Measurements from ENCODE around the gene KIF18B.

Gene KIF18B

DNA sequence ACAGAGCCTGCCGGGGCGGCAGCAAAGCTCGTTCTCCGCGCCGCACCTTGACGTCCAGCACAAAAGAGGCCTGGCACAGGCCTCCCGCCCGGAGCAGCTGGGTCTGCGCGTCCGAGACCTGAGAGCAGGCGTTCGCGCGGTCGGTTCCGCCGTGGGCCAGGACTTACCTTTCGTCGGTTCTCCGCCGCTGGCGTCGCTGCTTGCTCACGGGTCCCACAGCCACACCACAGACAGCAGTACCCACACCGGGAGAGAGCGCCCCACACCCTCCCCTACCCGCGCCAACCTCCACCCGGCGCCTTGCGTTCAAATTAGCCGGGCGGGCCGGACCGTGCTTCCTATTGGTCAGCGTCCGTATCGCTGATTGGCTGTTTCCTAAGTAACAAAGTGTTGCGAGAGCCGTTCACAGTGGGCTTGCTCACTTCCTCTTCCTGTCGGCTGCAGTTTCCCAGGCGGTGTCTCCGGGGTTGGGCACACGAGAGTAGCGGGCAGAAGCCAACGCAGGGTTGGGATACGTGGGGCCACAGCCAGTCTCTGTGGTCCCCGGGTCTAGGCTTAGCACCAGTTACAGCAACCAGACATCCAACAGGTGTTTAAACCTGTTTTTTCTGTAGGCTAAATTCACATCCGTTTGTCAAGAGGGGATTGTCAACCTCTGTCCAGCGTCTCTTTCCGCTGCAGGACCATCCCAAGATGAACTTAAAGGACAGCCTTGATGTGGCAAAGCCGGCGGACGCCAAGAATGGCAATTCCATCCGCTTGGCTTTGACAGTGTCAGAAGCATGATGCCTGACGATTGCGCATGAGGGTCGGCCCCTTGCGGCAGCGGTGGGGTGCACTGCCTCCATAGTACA, at the start of gene KIF18B:
Gene KIF18B (minus strand): TSS at position 313 of the 854 bp plus-strand sequence. CDS start 11,429 bp downstream, outside the sequence.
- H3K4me3 Mint-ChIP-seq: peak within 1 kb of the TSS; percentile 93 to 96
- DNase-seq: peak; percentile 87 to 93

GRCh38 chr17:44996304-44996703, 48.7 kb upstream of the KIF18B start:
- no peak overlapping the region for H3K27ac Mint-ChIP-seq

More for the DNA sequence above, at the start of gene KIF18B:
- Mint-ChIP-seq H3K9me3 (no peaks in the 10 kb centered on the region), H3K27me3 (no peaks in the 10 kb centered on the region), H3K27ac (peak within 1 kb of the TSS; percentile 96 to 97), H3K4me1 (peaks cover 8% of the 10 kb centered on the region)
- peak; percentile 97 for ATAC-seq

GRCh38 chr17:44995436-44996001, 47.9 kb upstream of the KIF18B start:
- DNase-seq (no peak), ATAC-seq (no peak)
- H3K27ac Mint-ChIP-seq: no peak overlapping the region
- no peaks in the 10 kb centered on the region for H3K4me1 Mint-ChIP-seq
- peaks cover 35% of the 10 kb centered on the region for H3K27me3 Mint-ChIP-seq
- H3K4me3 Mint-ChIP-seq: no peak overlapping the region
- H3K9me3 Mint-ChIP-seq: no peaks in the 10 kb centered on the region

More at GRCh38 chr17:44996304-44996703, 48.7 kb upstream of the KIF18B start:
- Mint-ChIP-seq H3K9me3 (no peaks in the 10 kb centered on the region), H3K4me1 (no peaks in the 10 kb centered on the region), H3K27me3 (peaks cover 33% of the 10 kb centered on the region), H3K4me3 (no peak overlapping the region)
- ATAC-seq: no peak
- DNase-seq: no peak

GRCh38 chr17:44992242-44992939, 44.8 kb upstream of the KIF18B start:
- ATAC-seq: no peak
- Mint-ChIP-seq H3K9me3 (no peaks in the 10 kb centered on the region), H3K27ac (no peak overlapping the region), H3K4me1 (peaks cover 14% of the 10 kb centered on the region), H3K4me3 (no peak overlapping the region), H3K27me3 (peaks cover 67% of the 10 kb centered on the region)
- DNase-seq: no peak

GRCh38 chr17:44990994-44991393, 43.4 kb upstream of the KIF18B start:
- Mint-ChIP-seq H3K4me3 (no peak overlapping the region), H3K9me3 (no peaks in the 10 kb centered on the region), H3K4me1 (peaks cover 18% of the 10 kb centered on the region), H3K27me3 (peaks cover 65% of the 10 kb centered on the region), H3K27ac (no peak overlapping the region)
- no peak for ATAC-seq
- DNase-seq: no peak

DNA sequence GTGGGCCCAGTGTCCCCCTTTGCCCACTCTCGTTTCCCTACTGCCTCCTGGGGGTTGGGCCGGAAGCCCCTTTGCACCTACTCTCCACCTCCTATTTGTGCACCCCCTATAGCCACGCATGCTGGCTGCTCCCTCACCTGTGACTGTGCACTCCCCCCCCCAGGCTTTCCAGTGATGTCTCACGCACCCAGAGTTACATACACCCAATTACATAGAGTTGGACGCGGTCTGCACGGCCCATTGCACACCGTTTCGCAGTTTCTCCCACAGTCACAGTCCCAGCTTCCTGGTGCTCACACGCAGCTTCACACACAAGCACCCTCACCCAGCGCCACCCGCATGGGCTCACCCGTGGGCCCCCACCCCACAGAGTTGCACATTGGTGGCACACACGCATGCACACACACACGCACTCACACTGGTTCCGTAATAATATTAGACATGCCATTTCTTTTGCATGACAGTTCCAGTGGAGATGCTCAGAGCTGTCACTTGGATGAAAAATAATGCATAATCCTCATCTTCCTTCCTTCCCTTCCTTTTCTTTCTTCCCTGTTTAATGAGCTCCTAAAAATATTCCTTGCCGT, 42.1 kb upstream of the KIF18B start:
- Mint-ChIP-seq H3K4me3 (no peak overlapping the region), H3K4me1 (peaks cover 18% of the 10 kb centered on the region), H3K27ac (no peak overlapping the region), H3K27me3 (peaks cover 66% of the 10 kb centered on the region), H3K9me3 (peaks cover 0 to 6% of the 10 kb centered on the region in 2 donors)
- ATAC-seq (no peak), DNase-seq (no peak)

DNA sequence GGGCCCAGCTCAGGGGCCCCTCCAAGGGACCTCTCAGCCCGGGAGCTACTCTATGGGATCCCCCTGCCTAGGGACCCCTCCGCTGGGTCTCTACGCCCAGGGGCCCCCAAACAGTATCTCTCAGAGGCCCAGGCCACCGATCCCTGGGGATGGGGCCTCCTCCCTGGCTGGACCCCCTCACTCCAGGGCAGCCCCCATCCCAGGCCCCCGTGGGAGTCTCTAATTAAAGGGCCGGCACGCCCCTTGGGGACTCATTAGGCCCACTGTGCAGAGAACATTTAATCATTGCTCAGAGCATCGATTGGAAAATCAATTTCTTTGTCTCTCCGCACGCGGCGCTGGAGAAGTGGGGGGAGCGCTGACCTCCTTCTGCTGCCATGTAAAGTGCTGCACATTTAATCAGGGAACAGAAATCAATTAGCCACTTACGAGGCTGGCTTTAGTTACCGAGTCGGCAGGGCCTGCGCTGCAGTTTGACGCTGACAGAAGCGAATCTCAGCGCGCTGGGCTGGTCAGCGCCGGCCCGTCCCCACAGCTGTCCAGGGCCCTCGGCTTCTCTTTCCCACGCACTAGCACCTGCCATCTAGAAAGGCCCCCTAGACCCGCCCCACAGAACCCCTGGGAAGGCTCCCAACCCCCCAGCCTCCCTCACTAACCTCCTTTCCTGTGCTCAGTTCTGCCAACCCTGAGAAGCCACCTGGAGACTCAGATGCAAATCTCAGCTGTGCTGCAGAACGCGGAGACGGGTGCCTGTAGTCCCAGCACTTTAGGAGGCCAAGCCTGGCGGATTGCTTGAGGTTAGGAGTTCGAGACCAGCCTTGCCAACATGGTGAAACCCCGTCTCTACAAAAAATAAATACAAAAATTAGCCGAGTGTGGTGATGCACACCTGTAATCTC, 40.7 kb upstream of the KIF18B start:
- Mint-ChIP-seq H3K4me1 (peaks cover 18% of the 10 kb centered on the region), H3K27me3 (peaks cover 54% of the 10 kb centered on the region), H3K27ac (no peak overlapping the region), H3K4me3 (peak overlapping the region; percentile 25 to 59), H3K9me3 (peaks cover 0 to 6% of the 10 kb centered on the region in 2 donors)
- ATAC-seq (peak; percentile 45), DNase-seq (no peak)

DNA sequence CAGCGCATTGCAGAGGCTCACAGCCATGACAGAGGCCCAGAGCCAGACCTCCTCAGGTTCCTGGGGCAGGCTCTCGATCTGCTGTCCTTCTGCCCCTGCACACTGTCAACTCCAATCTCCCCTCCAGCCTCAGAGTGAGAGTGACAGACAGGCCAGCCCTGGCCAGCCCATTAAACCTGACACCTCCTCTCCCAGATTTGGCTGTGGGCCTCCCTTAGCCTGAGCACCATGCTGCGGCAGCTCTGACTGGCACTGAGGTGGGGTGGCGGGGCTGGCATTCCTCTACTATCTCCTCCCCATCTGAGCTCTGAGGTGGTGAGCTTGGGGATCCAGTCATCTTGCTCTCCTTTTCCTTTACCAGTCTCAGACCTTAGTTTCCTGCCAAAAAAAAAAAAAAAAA, 36.0 kb upstream of the KIF18B start:
- H3K27ac Mint-ChIP-seq: peak overlapping the region in 1 of 2 donors; percentile 72
- ATAC-seq: no peak
- no peak for DNase-seq
- H3K9me3 Mint-ChIP-seq: peaks cover 0 to 6% of the 10 kb centered on the region in 2 donors
- H3K4me1 Mint-ChIP-seq: peaks cover 16% of the 10 kb centered on the region
- H3K4me3 Mint-ChIP-seq: no peak overlapping the region
- H3K27me3 Mint-ChIP-seq: peaks cover 45% of the 10 kb centered on the region

DNA sequence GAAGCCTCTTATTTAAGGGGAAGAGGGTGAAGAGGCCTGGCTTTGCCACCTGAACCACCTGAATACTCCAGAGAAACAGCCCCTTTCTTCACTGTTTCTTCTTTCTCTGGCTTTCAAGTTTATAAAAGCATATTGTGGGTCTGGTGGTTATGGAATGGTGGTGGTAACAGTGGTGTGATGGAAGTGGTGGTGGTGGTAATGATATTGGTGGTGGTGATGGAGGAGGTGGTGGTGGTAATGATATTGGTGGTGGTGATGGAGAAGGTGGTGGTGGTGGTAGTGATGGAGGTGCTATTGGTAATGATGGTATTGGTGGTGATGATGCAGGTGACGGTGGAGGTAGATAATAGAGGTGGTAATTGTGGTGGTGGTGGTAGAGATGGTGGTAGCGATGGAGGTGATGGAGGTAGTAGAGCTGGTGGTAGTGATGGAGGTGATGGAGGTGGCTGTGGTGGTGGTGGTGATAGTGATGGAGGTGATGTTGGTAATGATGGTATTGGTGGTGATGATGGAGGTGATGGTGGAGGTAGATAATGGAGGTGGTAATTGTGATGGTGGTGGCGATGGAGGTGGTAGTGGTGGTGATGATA, 34.6 kb upstream of the KIF18B start:
- no peak for DNase-seq
- H3K27me3 Mint-ChIP-seq: peaks cover 45% of the 10 kb centered on the region
- H3K27ac Mint-ChIP-seq: no peak overlapping the region
- ATAC-seq: no peak
- peaks cover 0 to 6% of the 10 kb centered on the region in 2 donors for H3K9me3 Mint-ChIP-seq
- H3K4me3 Mint-ChIP-seq: no peak overlapping the region
- peaks cover 3% of the 10 kb centered on the region for H3K4me1 Mint-ChIP-seq

DNA sequence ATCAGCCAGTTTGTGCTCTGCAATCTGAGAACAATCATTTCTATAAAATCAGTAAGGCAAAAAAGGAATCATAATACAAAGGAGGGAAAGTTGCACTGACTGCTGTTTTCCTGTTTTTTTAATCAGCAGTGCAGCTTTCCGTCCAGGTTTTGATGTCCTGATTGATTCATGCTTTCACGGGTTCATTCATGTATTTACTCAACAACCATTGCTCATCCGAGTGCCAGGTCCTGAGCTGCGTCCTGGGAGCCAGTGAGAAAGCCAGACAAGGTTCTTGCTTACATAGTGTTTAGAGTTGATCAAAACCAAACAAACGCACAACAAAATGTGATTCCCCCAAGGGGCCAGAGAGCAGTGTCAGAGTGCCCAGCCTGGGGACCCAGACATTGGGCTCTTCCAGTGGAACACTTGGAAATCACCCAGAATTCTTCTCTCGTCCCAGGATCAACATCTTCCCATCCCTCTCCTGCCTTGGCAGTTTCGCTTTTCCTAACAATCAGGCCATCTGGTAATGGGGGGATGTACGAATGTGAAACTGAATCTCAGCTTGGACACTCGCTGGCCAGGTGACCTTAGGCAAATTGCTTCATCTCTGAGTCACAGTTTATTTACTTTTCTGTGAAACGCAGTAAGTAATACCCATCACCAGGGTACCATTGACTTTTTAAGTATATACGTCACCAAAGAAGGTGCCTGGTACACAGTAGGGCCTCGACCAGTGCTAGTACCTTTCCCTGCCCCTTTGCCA, 33.8 kb upstream of the KIF18B start:
- no peak for DNase-seq
- Mint-ChIP-seq H3K27me3 (peaks cover 48% of the 10 kb centered on the region), H3K27ac (no peak overlapping the region), H3K4me1 (no peaks in the 10 kb centered on the region), H3K4me3 (no peak overlapping the region), H3K9me3 (peaks cover 0 to 6% of the 10 kb centered on the region in 2 donors)
- ATAC-seq: no peak

DNA sequence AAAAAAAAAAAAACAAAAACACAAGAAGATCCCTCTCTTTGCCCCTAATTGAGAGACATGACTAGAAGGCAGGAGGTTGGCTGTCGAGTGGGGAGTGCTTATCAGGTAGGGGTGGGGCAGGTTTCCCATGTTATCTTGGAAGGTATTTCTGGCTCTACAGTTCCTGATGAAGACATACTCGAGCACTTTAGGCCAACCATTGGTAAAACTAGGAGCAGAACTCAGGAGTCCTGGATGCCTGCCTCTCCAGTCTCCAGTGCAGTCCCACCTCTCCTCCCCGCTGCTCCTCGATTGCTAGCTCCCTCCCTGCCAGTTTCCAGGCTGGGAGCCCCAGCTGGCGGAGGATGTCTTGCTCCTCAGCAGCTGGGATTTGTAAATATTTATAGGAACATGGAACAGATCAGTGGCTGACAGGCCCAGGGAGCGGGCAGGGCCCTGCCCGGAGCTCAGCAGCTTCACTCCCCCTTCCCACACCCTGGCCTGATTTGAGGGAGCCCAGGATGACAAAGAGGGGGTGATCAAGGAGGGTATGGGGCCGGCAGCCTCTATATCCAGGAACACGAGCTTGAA, 31.9 kb upstream of the KIF18B start:
- no peaks in the 10 kb centered on the region for H3K9me3 Mint-ChIP-seq
- H3K4me3 Mint-ChIP-seq: no peak overlapping the region
- ATAC-seq: no peak
- no peaks in the 10 kb centered on the region for H3K4me1 Mint-ChIP-seq
- H3K27me3 Mint-ChIP-seq: peaks cover 44% of the 10 kb centered on the region
- H3K27ac Mint-ChIP-seq: no peak overlapping the region
- no peak for DNase-seq

- peaks cover 44% of the 10 kb centered on the region for H3K27me3 Mint-ChIP-seq
- ATAC-seq: no peak
- no peak overlapping the region for H3K27ac Mint-ChIP-seq
- no peak overlapping the region for H3K4me3 Mint-ChIP-seq
- H3K9me3 Mint-ChIP-seq: no peaks in the 10 kb centered on the region
- no peaks in the 10 kb centered on the region for H3K4me1 Mint-ChIP-seq
- no peak for DNase-seq
Measured at GRCh38 chr17:44978807-44979206, 31.2 kb upstream of the KIF18B start.

DNA sequence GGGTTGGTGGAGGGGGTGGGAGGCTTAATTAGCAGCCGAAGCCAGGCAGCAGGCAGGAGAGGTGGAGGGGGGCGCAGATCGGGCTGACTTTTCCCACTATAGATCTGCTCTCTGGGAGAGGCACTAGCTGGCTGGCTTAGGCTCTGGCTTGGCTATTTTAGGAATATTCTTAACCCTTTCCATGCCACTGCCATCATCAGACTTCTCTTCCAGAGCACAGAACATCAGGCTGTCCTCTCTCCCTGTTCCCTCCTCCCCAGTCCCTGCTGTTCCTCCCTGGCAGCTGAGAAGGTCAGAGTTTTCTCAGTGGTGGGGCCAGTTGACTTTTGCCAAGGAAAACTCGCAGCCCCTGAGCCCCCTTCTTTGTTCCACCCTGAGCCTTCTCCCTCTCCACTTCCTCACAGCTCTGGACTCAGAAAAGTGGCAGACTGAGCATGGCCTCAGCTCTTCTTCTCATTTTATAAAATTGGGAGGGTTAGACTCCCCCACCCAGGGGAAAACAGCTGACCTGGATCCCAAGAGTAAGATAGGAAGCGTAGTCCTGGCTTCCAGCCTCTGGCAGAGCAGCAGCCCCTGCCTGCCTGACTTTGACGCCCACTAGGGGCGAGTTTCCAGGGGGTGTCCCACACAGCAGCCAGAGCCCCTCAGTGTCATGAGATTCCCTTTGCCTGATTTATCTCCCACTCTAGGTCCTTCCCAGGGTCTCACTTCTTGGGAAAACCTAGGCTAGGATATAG, 30.4 kb upstream of the KIF18B start:
- H3K9me3 Mint-ChIP-seq: no peaks in the 10 kb centered on the region
- peaks cover 44% of the 10 kb centered on the region for H3K27me3 Mint-ChIP-seq
- H3K27ac Mint-ChIP-seq: no peak overlapping the region
- no peak overlapping the region for H3K4me3 Mint-ChIP-seq
- DNase-seq (no peak), ATAC-seq (no peak)
- peaks cover under 1% of the 10 kb centered on the region for H3K4me1 Mint-ChIP-seq

Data from stimulated activated naive CD8-positive, alpha-beta T cell treated with anti-CD3 and anti-CD28 coated beads, Interleukin-15, amount 100 ng/mL, for 72 hours (primary cell).